Chondrocyte (in vitro differentiated cells): ENCODE measurements around the gene GRM1. TPM values are rescaled to one million over a fixed set of nuclear protein-coding genes. Genes with fewer than 3 reads are reported as not detected.

Experiments
- DNase-seq: peaks from one replicate; pipeline ENCODE4 v3.0.0; 2021; ENCODE audit warnings: mixed read lengths, low spot score
- H3K27ac Mint-ChIP-seq: one replicate; pipeline ENCODE4 v1.8.0; 2021; ENCODE audit warnings: mild to moderate bottlenecking, moderate library complexity, mixed read lengths; ENCODE audit not compliant: unreplicated experiment
- H3K27me3 Mint-ChIP-seq: 2 replicates; pipeline ENCODE4 v1.8.0; 2021; ENCODE audit warnings: low read depth, mixed read lengths
- H3K36me3 Mint-ChIP-seq: 2 replicates; pipeline ENCODE4 v1.8.0; 2021; ENCODE audit warnings: low read depth, mixed read lengths
- H3K4me1 Mint-ChIP-seq: 2 replicates; pipeline ENCODE4 v1.8.0; 2021; ENCODE audit warnings: low read depth, mild to moderate bottlenecking, mixed read lengths
- H3K4me3 Mint-ChIP-seq: one replicate; pipeline ENCODE4 v1.8.0; 2021; ENCODE audit warnings: mild to moderate bottlenecking, moderate library complexity, mixed read lengths; ENCODE audit not compliant: unreplicated experiment
- H3K9me3 Mint-ChIP-seq: 2 replicates; pipeline ENCODE4 v1.8.0; 2021; ENCODE audit warnings: low read depth, mixed read lengths
- CTCF ChIP-seq: fragments of 200-600 bp; sonication (generic); IDR thresholded peaks from 2 replicates; pipeline ENCODE4 v1.5.0; 2021; ENCODE audit warnings: antibody characterized with exemption, mild to moderate bottlenecking, moderate library complexity
- total RNA-seq: library from RNA; stranded (reverse); gene quantifications from 3 replicates; pipeline ENCODE4 v1.2.1, GENCODE V29; 2021

Gene GRM1
- total RNA-seq, 1 donor from 2014 or later: not detected

- H3K27me3 Mint-ChIP-seq: peaks cover 3% of the 10 kb centered on the region
- TF ChIP-seq CTCF: no peak
- H3K4me1 Mint-ChIP-seq: peaks cover 5% of the 10 kb centered on the region
- no peak overlapping the region for H3K27ac Mint-ChIP-seq
- no peaks in the 10 kb centered on the region for H3K36me3 Mint-ChIP-seq
- H3K9me3 Mint-ChIP-seq: no peaks in the 10 kb centered on the region
- H3K4me3 Mint-ChIP-seq: no peak overlapping the region
- no peak for DNase-seq
Observed at GRCh38 chr6:146253691-146254090, 224.8 kb downstream of the GRM1 start.

GRCh38 chr6:146258206-146258605, 229.3 kb downstream of the GRM1 start:
- DNase-seq: no peak
- no peak overlapping the region for H3K4me3 Mint-ChIP-seq
- no peak overlapping the region for H3K27ac Mint-ChIP-seq
- no peaks in the 10 kb centered on the region for H3K36me3 Mint-ChIP-seq
- no peak for TF ChIP-seq CTCF
- no peaks in the 10 kb centered on the region for H3K9me3 Mint-ChIP-seq
- peaks cover under 1% of the 10 kb centered on the region for H3K27me3 Mint-ChIP-seq
- peaks cover 5% of the 10 kb centered on the region for H3K4me1 Mint-ChIP-seq

- H3K27ac Mint-ChIP-seq: no peak overlapping the region
Observed at GRCh38 chr6:146260886-146261285, 232.0 kb downstream of the GRM1 start.

GRCh38 chr6:146265056-146265455, 236.2 kb downstream of the GRM1 start:
- no peak for DNase-seq

More at GRCh38 chr6:146260886-146261285, 232.0 kb downstream of the GRM1 start:
- Mint-ChIP-seq H3K27me3 (no peaks in the 10 kb centered on the region), H3K4me3 (no peak overlapping the region), H3K36me3 (no peaks in the 10 kb centered on the region), H3K9me3 (no peaks in the 10 kb centered on the region), H3K4me1 (peaks cover 5% of the 10 kb centered on the region)
- no peak for TF ChIP-seq CTCF
- no peak for DNase-seq

GRCh38 chr6:146267447-146267846, 238.6 kb downstream of the GRM1 start:
- Mint-ChIP-seq H3K9me3 (no peaks in the 10 kb centered on the region), H3K27ac (no peak overlapping the region), H3K27me3 (peaks cover 2% of the 10 kb centered on the region), H3K4me1 (no peaks in the 10 kb centered on the region), H3K36me3 (no peaks in the 10 kb centered on the region), H3K4me3 (no peak overlapping the region)
- no peak for DNase-seq
- TF ChIP-seq CTCF: no peak

More at GRCh38 chr6:146265056-146265455, 236.2 kb downstream of the GRM1 start:
- no peak overlapping the region for H3K27ac Mint-ChIP-seq
- H3K9me3 Mint-ChIP-seq: no peaks in the 10 kb centered on the region
- TF ChIP-seq CTCF: no peak
- H3K4me1 Mint-ChIP-seq: no peaks in the 10 kb centered on the region
- no peak overlapping the region for H3K4me3 Mint-ChIP-seq
- H3K27me3 Mint-ChIP-seq: peaks cover 2% of the 10 kb centered on the region
- H3K36me3 Mint-ChIP-seq: no peaks in the 10 kb centered on the region
